Gastroesophageal sphincter (tissue), 3 donors: Measurements from ENCODE around the gene GIMAP7.

ENCODE experiments used
- CTCF ChIP-seq, 4 experiments: fragments of 200-600 bp in 2 of 4; fragments of 450-650 bp in 2 of 4; sonication (generic) in 1 of 4; IDR thresholded peaks; one replicate each; pipeline ENCODE4 v1.5.1; 2017 to 2019; ENCODE audit warnings: antibody characterized with exemption in 4 of 4, mild to moderate bottlenecking in 2 of 4, moderate library complexity in 2 of 4
- EP300 ChIP-seq: sonication (generic); formaldehyde crosslinking; IDR thresholded peaks from one replicate; pipeline ENCODE4 v1.6.1; 2017; ENCODE audit warnings: antibody characterized with exemption, mild to moderate bottlenecking
- POLR2A ChIP-seq, 2 donors: fragments of 450-650 bp; IDR thresholded peaks; one replicate each; pipeline ENCODE4 v1.6.1; 2017; ENCODE audit warnings: antibody characterized with exemption in 2 of 2, mild to moderate bottlenecking in 2 of 2, moderate library complexity in 1 of 2

- no peak for TF ChIP-seq CTCF (IDR thresholded peaks at IDR 0.05)
- no peak for TF ChIP-seq POLR2A (IDR thresholded peaks at IDR 0.05)
- TF ChIP-seq EP300, result no peak
These were observed 35.5 kb upstream of the GIMAP7 start for GRCh38 chr7:150479023-150479716.
